ENCODE measurements around the gene TMEM151B. TPM values are rescaled to one million over a fixed set of nuclear protein-coding genes. Genes with fewer than 3 reads are reported as not detected.
"Not testable (repeated sequence)": the region's sequence is repeated elsewhere in the genome, so short reads cannot be mapped to it uniquely, and the experiment has no call there.

Gene TMEM151B
- total RNA-seq, 6 donors from 2014 or later: not detected

DNA sequence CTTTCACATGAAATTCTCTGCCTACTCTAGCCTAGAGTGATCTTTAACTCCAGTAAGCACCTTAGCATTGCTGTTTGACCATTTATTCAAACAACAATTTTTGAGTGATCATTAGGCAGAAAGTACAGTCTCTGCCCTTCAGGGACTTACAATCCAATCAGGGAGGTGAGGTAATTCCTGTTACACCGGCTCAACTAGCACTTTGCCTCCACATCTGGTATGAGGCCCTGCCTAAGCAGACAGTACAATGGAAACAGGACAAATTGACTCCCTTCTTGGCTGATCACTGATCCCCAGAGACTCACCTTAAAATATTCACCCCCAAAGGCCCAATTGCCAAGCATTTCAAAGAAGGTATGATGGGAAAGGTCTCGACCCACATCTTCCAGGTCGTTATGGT lies 41.5 kb downstream of the TMEM151B start:
- H3K9me3 ChIP-seq: no peaks in the 10 kb centered on the region
- H3K4me3 ChIP-seq: no peak overlapping the region
- DNase-seq: no peak
- H3K27me3 ChIP-seq: no peaks in the 10 kb centered on the region
- no peak for TF ChIP-seq EP300 (IDR thresholded peaks at IDR 0.05)
- no peak for TF ChIP-seq POLR2AphosphoS5 (IDR thresholded peaks at IDR 0.05)
- TF ChIP-seq, protein P1, sequence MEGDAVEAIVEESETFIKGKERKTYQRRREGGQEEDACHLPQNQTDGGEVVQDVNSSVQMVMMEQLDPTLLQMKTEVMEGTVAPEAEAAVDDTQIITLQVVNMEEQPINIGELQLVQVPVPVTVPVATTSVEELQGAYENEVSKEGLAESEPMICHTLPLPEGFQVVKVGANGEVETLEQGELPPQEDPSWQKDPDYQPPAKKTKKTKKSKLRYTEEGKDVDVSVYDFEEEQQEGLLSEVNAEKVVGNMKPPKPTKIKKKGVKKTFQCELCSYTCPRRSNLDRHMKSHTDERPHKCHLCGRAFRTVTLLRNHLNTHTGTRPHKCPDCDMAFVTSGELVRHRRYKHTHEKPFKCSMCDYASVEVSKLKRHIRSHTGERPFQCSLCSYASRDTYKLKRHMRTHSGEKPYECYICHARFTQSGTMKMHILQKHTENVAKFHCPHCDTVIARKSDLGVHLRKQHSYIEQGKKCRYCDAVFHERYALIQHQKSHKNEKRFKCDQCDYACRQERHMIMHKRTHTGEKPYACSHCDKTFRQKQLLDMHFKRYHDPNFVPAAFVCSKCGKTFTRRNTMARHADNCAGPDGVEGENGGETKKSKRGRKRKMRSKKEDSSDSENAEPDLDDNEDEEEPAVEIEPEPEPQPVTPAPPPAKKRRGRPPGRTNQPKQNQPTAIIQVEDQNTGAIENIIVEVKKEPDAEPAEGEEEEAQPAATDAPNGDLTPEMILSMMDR (IDR thresholded peaks at IDR 0.05): no peak
- no peak for TF ChIP-seq POLR2A (IDR thresholded peaks at IDR 0.05)
- 88 to 94% methylated on average over 3 of the region's 3 CpGs for WGBS, 2 donors
- ATAC-seq (ENCODE audit: low FRiP score in 2 of 2): no peak
- H3K4me1 ChIP-seq: peaks cover 6 to 13% (median 12%) of the 10 kb centered on the region in 4 donors
- H3K27ac ChIP-seq: no peak overlapping the region
- H3K36me3 ChIP-seq: peaks cover 8 to 45% (median 36%) of the 10 kb centered on the region in 4 donors

DNA sequence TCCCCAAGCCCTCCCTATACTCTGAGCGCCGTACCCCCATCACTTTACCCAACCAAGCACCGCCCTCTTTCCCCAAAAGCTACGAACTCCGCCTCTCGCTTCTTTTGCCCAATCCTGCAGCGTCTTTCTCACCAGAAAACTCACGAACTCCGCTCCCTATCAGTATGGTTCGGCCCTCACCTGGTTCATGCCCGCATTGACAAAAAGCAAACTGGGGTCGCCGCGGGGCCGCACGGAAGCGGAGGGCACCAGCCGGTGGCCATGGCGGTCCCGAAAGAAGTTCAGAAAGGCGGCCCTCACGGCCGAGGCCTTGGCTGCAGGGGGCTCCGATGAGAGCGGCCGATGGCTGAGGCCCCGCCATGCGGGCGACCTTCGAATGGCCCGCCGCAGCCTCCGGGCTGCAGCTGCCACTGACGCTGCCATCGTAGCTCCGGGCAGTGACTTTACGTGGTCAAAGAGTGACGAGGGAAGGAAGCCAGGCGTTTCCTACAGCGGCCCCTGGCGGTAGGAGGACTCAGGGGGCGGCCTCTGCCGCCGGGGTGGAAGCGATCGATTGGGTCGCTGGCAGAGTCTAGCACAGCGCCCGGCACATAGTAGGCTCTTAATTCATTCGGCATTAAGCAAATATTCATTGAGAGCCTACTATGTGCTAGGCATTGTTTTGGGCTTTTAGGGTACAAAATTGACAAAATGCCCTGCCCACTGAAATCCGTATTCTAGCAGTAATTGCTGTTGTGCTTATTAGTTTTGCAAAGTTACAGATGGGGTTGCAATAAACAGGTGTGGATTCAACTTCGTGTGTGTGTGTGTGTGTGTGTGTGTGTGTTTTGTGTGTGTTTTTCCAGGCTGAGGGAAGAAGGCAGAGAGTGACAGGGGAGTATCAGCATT lies 42.9 kb downstream of the TMEM151B start, which contains the start of gene AARS2:
AARS2 (minus strand) TSS at position 447 of the 888 bp plus-strand sequence; CDS start at position 423, 24 bp downstream.
- 5 to 8% methylated on average over 14 to 44 of the region's 52 CpGs for WGBS, 2 donors
- H3K36me3 ChIP-seq: peaks cover 8 to 31% (median 30%) of the 10 kb centered on the region in 4 donors
- H3K9me3 ChIP-seq: no peaks in the 10 kb centered on the region
- TF ChIP-seq POLR2A (IDR thresholded peaks at IDR 0.05) (peak in 3 of 4 donors; percentile 28 to 79 (median 64)), EP300 (IDR thresholded peaks at IDR 0.05) (no peak), POLR2AphosphoS5 (IDR thresholded peaks at IDR 0.05) (peak; percentile 52 to 79)
- TF ChIP-seq, protein P1 (IDR thresholded peaks at IDR 0.05): peak; percentile 92 to 96 (median 94)
- peak; percentile 95 to 98 for ATAC-seq (ENCODE audit: low FRiP score in 2 of 2)
- H3K4me3 ChIP-seq: peak within 1 kb of the TSS; percentile 79 to 100 (median 90)
- DNase-seq: peak; percentile 86 to 95
- peaks cover 6 to 13% (median 12%) of the 10 kb centered on the region in 4 donors for H3K4me1 ChIP-seq
- H3K27me3 ChIP-seq: no peaks in the 10 kb centered on the region
- H3K27ac ChIP-seq: peak within 1 kb of the TSS; percentile 73 to 89 (median 84)

DNA sequence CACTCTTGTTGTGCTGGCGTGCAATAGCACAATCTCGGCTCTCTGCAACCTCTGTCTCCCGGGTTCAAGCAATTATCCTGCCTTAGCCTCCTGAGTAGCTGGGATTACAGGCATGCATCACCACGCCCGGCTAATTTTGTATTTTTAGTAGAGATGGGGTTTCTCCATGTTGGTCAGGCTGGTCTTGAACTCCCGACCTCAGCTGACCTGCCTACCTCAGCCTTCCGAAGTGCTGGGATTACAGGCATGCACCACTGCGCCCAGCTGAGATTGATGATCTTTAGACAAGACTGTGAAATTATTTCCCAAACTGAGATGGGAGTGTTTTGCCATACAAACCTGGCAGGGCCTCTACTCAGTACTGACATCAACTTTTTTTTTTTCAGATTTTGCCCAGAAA lies 44.4 kb downstream of the TMEM151B start:
- H3K4me3 ChIP-seq; H3K9me3 ChIP-seq; H3K27ac ChIP-seq; H3K27me3 ChIP-seq; DNase-seq; ATAC-seq (ENCODE audit: low FRiP score in 2 of 2): not testable (repeated sequence)
- peaks cover 8 to 20% (median 16%) of the 10 kb centered on the region in 4 donors for H3K36me3 ChIP-seq
- peaks cover 6 to 13% (median 12%) of the 10 kb centered on the region in 4 donors for H3K4me1 ChIP-seq
- 90 to 94% methylated on average over 8 of the region's 8 CpGs for WGBS, 2 donors

DNA sequence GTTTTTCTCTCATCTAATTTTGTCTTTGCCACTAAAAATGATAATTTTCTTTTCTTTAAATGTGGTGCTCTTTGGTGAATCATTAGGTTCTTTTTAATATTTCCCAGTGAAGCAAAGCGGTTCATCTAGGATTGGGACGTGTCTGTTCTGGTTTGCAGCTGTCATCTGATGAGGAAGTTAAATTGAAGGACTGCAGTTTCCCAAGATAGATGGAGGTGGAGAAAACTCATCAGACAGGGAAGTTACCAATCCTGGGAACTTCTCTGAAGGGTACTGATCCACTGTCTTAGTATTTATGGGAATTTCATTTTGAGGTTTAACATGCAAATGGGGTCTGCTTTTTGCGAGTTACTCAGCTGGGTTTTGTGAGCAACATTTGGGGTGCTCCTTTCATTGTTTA lies 45.3 kb downstream of the TMEM151B start:
- no peaks in the 10 kb centered on the region for H3K27me3 ChIP-seq
- TF ChIP-seq POLR2A (IDR thresholded peaks at IDR 0.05): no peak
- no peak for TF ChIP-seq POLR2AphosphoS5 (IDR thresholded peaks at IDR 0.05)
- TF ChIP-seq, protein P1 (IDR thresholded peaks at IDR 0.05): no peak
- no peak for TF ChIP-seq EP300 (IDR thresholded peaks at IDR 0.05)
- no peaks in the 10 kb centered on the region for H3K9me3 ChIP-seq
- peaks cover 6 to 13% (median 12%) of the 10 kb centered on the region in 4 donors for H3K4me1 ChIP-seq
- DNase-seq (no peak), ATAC-seq (ENCODE audit: low FRiP score in 2 of 2) (peak in 1 of 2 donors; percentile 25)
- H3K36me3 ChIP-seq: peaks cover 3 to 11% (median 8%) of the 10 kb centered on the region in 4 donors
- no peak overlapping the region for H3K4me3 ChIP-seq
- 59 to 75% methylated on average over 3 of the region's 3 CpGs for WGBS, 2 donors
- H3K27ac ChIP-seq: no peak overlapping the region

DNA sequence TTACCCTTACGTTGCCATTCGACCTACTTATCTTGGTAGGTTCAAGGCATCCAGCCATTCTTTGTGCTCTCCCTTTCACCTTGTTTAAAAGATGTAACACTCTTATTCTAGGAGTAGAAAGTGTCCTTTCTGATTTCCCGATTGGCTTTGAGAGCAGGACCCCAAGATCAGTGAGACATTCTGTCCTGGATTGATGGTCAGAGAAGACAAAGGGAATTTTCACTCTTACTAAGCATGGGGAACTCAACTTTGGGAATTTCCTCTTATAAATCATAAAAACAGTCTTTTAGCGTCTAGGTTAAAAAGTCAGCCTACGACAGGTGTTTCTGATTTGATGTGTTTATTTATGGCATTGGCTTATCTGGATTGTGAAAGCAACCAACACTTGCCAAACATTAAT lies 45.7 kb downstream of the TMEM151B start:
- ATAC-seq (ENCODE audit: low FRiP score in 2 of 2) (no peak), DNase-seq (no peak)
- Histone ChIP-seq H3K4me1 (peaks cover 6 to 13% (median 12%) of the 10 kb centered on the region in 4 donors), H3K27ac (no peak overlapping the region), H3K4me3 (no peak overlapping the region), H3K36me3 (peaks cover 1 to 7% (median 4%) of the 10 kb centered on the region in 4 donors), H3K27me3 (no peaks in the 10 kb centered on the region), H3K9me3 (no peaks in the 10 kb centered on the region)
- TF ChIP-seq EP300 (IDR thresholded peaks at IDR 0.05) (no peak), POLR2AphosphoS5 (IDR thresholded peaks at IDR 0.05) (no peak)
- 65 to 78% methylated on average over 5 of the region's 5 CpGs for WGBS, 2 donors

Measured in upper lobe of left lung (tissue), 6 donors.